Measurements from ENCODE around the gene DPH1. TPM values are rescaled to one million over a fixed set of nuclear protein-coding genes. Genes with fewer than 3 reads are reported as not detected.

The DPH1 gene
- total and polyA plus RNA-seq, 2 of the 4 experiments (the other 2 are of a cell fraction), result 24.4 to 49.9 TPM

DNA sequence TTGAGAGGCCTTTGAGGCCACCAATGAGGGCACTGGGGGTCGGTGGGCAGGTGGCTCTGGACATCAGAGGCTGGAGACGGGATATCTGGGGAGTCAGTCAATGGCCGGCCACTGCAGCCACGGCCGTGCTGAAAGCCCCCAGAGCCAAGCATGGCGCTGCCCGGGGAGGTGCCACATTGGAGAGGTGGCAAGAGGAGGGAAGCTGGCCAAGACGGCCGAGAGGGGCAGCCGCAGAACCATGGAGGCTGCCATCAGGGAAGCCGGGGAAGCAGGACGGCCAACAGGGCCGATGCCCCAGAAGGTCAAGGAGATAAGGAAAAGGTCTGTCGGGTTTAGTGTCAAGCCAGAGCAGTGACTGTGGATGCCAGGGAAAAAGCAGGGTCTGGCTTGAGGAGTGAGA is 14.6 kb upstream of the DPH1 start:
- Histone ChIP-seq H3K4me1 (ENCODE audit: control insufficient read depth, insufficient read depth, low read length) (peaks cover 8% of the 10 kb centered on the region; the same call in 1 of the 2 replicates), H3K4me2 (ENCODE audit: low read depth, low read length) (no peak overlapping the region), H4K5ac (ENCODE audit: low read depth, low read length) (no peak overlapping the region), H2AFZ (replicated peaks; ENCODE audit: low read length, poor library complexity) (peak overlapping the region; percentile 32), H4K91ac (ENCODE audit: insufficient read depth, low read depth, low read length) (no peak overlapping the region), H3K14ac (replicated peaks; ENCODE audit: low read depth, low read length) (no peak overlapping the region), H3K79me1 (ENCODE audit: low read depth in 1 of 2, low read length in 2 of 2) (no peaks in the 10 kb centered on the region), H3K27me3 (ENCODE audit: control insufficient read depth, insufficient read depth, low read length) (peaks cover 59% of the 10 kb centered on the region), H2BK15ac (ENCODE audit: low read depth, low read length) (no peak overlapping the region), H2BK20ac (ENCODE audit: low read depth, low read length) (no peak overlapping the region), H4K8ac (ENCODE audit: low read depth in 2 of 2, low read length in 2 of 2) (no peak overlapping the region), H2AK9ac (replicated peaks; ENCODE audit: low read depth, low read length, poor library complexity) (peak overlapping the region; percentile 15), H3K4me3 (ENCODE audit: insufficient read depth, low read depth, low read length) (no peak overlapping the region), H3K36me3 (ENCODE audit: control insufficient read depth, insufficient read depth, low read length) (no peaks in the 10 kb centered on the region), H2BK120ac (ENCODE audit: low read depth, low read length) (no peak overlapping the region), H3K56ac (ENCODE audit: extremely low read depth, insufficient read depth, low read length) (no peak overlapping the region), H3K23ac (ENCODE audit: low read depth, low read length) (no peak overlapping the region), H3K4ac (ENCODE audit: low read depth, low read length) (no peak overlapping the region), H3K9me1 (ENCODE audit: insufficient read depth, low read length) (no peaks in the 10 kb centered on the region), H3K18ac (ENCODE audit: low read depth, low read length) (no peak overlapping the region), H3K9me3 (ENCODE audit: control insufficient read depth, insufficient read depth, low read length) (peaks cover 2% of the 10 kb centered on the region; the same call in 1 of the 2 replicates), H3K27ac (ENCODE audit: insufficient read depth, low read length) (no peak overlapping the region), H3K9ac (ENCODE audit: low read depth, low read length) (no peak overlapping the region), H4K20me1 (ENCODE audit: insufficient read depth, low read length) (no peaks in the 10 kb centered on the region; the same call in 1 of the 2 replicates), H2AK5ac (ENCODE audit: low read depth, low read length) (no peak overlapping the region), H2BK5ac (ENCODE audit: low read depth, low read length, poor library complexity, severe bottlenecking) (no peak overlapping the region)
- 59% methylated on average over 12 of the region's 14 CpGs; no CpG with 5 or more reads in 1 of the 2 experiments for WGBS, 2 experiments (ENCODE audit: extremely low coverage in 2 of 2, insufficient read length in 1 of 2)
- in situ Hi-C loops (cut with MboI; ENCODE audit: low sequenced_read_pairs) (no loop called here), intact Hi-C loops (cut with micrococcal nuclease) (no loop called here), dilution Hi-C loops (cut with HindIII; ENCODE audit: low sequenced_read_pairs, unreplicated experiment) (no loop called here)
- no TSS peak for BruUV-seq (replicated peaks)
- CTCF ChIA-PET, result no interaction called here
- TF ChIP-seq, protein P1, sequence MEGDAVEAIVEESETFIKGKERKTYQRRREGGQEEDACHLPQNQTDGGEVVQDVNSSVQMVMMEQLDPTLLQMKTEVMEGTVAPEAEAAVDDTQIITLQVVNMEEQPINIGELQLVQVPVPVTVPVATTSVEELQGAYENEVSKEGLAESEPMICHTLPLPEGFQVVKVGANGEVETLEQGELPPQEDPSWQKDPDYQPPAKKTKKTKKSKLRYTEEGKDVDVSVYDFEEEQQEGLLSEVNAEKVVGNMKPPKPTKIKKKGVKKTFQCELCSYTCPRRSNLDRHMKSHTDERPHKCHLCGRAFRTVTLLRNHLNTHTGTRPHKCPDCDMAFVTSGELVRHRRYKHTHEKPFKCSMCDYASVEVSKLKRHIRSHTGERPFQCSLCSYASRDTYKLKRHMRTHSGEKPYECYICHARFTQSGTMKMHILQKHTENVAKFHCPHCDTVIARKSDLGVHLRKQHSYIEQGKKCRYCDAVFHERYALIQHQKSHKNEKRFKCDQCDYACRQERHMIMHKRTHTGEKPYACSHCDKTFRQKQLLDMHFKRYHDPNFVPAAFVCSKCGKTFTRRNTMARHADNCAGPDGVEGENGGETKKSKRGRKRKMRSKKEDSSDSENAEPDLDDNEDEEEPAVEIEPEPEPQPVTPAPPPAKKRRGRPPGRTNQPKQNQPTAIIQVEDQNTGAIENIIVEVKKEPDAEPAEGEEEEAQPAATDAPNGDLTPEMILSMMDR (conservative IDR thresholded peaks at IDR 0.05; ENCODE audit: low read depth, low read length), result no peak
- no peak for TF ChIP-seq MXI1 (IDR thresholded peaks at IDR 0.05; ENCODE audit: borderline replicate concordance, low read depth, low read length)
- TF ChIP-seq RCOR1 (IDR thresholded peaks at IDR 0.05; ENCODE audit: insufficient replicate concordance, low read length), result no peak
- TF ChIP-seq RAD21 (IDR thresholded peaks at IDR 0.05; ENCODE audit: low read length), result no peak
- no peak for TF ChIP-seq FOS (IDR thresholded peaks at IDR 0.05; ENCODE audit: low read depth, low read length)
- TF ChIP-seq BHLHE40 (IDR thresholded peaks at IDR 0.05; ENCODE audit: low read depth, low read length), result no peak
- TF ChIP-seq, protein P2, sequence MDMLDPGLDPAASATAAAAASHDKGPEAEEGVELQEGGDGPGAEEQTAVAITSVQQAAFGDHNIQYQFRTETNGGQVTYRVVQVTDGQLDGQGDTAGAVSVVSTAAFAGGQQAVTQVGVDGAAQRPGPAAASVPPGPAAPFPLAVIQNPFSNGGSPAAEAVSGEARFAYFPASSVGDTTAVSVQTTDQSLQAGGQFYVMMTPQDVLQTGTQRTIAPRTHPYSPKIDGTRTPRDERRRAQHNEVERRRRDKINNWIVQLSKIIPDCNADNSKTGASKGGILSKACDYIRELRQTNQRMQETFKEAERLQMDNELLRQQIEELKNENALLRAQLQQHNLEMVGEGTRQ (IDR thresholded peaks at IDR 0.05; ENCODE audit: low read depth, low read length), result no peak
- TF ChIP-seq, protein P3, sequence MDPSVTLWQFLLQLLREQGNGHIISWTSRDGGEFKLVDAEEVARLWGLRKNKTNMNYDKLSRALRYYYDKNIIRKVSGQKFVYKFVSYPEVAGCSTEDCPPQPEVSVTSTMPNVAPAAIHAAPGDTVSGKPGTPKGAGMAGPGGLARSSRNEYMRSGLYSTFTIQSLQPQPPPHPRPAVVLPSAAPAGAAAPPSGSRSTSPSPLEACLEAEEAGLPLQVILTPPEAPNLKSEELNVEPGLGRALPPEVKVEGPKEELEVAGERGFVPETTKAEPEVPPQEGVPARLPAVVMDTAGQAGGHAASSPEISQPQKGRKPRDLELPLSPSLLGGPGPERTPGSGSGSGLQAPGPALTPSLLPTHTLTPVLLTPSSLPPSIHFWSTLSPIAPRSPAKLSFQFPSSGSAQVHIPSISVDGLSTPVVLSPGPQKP (IDR thresholded peaks at IDR 0.05; ENCODE audit: borderline replicate concordance, low read depth, low read length), result no peak
- no peak for TF ChIP-seq POLR2A (IDR thresholded peaks at IDR 0.05; ENCODE audit: low read depth, low read length)
- no peak for TF ChIP-seq CEBPB (IDR thresholded peaks at IDR 0.05; ENCODE audit: low read depth, low read length)
- TF ChIP-seq RFX5 (IDR thresholded peaks at IDR 0.05; ENCODE audit: low read depth, low read length), result no peak
- no peak for TF ChIP-seq CHD1 (IDR thresholded peaks at IDR 0.05; ENCODE audit: low read depth, low read length)
- no peak for TF ChIP-seq MAZ (IDR thresholded peaks at IDR 0.05; ENCODE audit: borderline replicate concordance, low read depth, low read length)
- TF ChIP-seq SMC3 (IDR thresholded peaks at IDR 0.05; ENCODE audit: low read depth, low read length), result no peak
- no peak for TF ChIP-seq NFE2L2 (IDR thresholded peaks at IDR 0.05; ENCODE audit: low read depth, low read length)
- TF ChIP-seq MAFK (IDR thresholded peaks at IDR 0.05; ENCODE audit: low read depth, low read length), result no peak
- DNase-seq, result no peak
- POLR2A ChIA-PET (ENCODE audit: unreplicated experiment), result no interaction called here
- no peak for ATAC-seq (ENCODE audit: low read depth)
